Skeletal muscle satellite cell (primary cell): ENCODE data around the gene RNASEH2B.
A peak's percentile ranks its signal among the peaks of the same experiment; 100 is the strongest.

Experiments
- H3K27me3 ChIP-seq: 2 replicates; pipeline ENCODE4 v1.7.0; 2013; ENCODE audit warnings: low read length; ENCODE audit not compliant: control insufficient read depth, insufficient read depth
- H3K36me3 ChIP-seq: 2 replicates; pipeline ENCODE4 v1.7.0; 2013; ENCODE audit warnings: mild to moderate bottlenecking, control low read depth, low read length; ENCODE audit not compliant: insufficient read depth
- H3K4me1 ChIP-seq: 2 replicates; pipeline ENCODE4 v1.7.0; 2013; ENCODE audit warnings: low read length; ENCODE audit not compliant: control insufficient read depth, insufficient read depth
- H3K4me2 ChIP-seq: 2 replicates; pipeline ENCODE4 v1.7.0; 2013; ENCODE audit warnings: mild to moderate bottlenecking, low read length
- H3K4me3 ChIP-seq: 2 replicates; pipeline ENCODE4 v1.7.0; 2013; ENCODE audit warnings: low read length
- H3K9ac ChIP-seq: 2 replicates; pipeline ENCODE4 v1.7.0; 2013; ENCODE audit warnings: mild to moderate bottlenecking, low read depth, low read length, moderate library complexity
- H3K9me3 ChIP-seq: replicated peaks from 2 replicates; pipeline ENCODE4 v1.7.0; 2013; ENCODE audit warnings: mild to moderate bottlenecking, control low read depth, low read length

RNASEH2B gene

DNA sequence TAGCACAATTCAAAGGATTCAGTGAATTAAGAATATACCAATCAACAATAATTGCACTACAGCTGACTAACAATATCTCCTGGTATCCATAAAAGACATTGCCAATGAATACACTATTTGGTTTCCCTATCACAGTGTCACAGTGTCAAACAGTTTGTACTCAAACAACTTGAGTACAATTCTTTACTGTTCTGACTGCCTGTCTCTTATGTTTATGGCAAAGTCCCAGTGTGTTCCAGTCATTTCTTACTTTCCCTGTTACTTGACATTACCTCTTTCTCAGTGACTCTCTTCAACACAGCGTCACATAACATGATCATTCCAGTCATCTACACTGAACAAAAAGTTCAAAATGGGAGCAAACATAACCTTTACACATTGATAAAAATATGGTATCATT is 21.2 kb upstream of the RNASEH2B start:
- Histone ChIP-seq H3K4me1 (peaks cover 8% of the 10 kb centered on the region), H3K9ac (no peak overlapping the region), H3K4me2 (no peak overlapping the region), H3K36me3 (no peaks in the 10 kb centered on the region), H3K27me3 (peaks cover 6% of the 10 kb centered on the region), H3K9me3 (no peaks in the 10 kb centered on the region), H3K4me3 (no peak overlapping the region)

DNA sequence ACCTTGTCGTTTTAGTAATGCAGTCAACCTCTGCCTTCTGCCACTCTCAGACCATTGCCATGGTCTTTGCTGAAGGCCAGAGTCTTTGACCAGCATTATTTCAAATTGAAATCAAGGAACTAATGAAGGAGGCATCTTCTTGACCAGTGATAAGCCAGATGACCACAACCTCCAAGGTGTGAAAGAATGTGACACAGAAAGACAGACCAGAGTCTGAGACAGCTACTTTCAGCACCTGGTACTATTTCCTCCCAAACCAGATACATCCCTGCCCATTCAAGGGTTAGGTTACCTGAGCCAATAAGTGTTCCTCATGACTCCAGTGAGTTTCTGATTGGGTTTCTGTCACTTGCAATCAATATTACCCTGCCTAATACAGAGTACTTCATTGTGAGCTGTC is 20.3 kb upstream of the RNASEH2B start:
- Histone ChIP-seq H3K9ac (no peak overlapping the region), H3K9me3 (no peaks in the 10 kb centered on the region), H3K4me3 (no peak overlapping the region), H3K27me3 (peaks cover 6% of the 10 kb centered on the region), H3K4me1 (peaks cover 13% of the 10 kb centered on the region), H3K4me2 (no peak overlapping the region), H3K36me3 (no peaks in the 10 kb centered on the region)

DNA sequence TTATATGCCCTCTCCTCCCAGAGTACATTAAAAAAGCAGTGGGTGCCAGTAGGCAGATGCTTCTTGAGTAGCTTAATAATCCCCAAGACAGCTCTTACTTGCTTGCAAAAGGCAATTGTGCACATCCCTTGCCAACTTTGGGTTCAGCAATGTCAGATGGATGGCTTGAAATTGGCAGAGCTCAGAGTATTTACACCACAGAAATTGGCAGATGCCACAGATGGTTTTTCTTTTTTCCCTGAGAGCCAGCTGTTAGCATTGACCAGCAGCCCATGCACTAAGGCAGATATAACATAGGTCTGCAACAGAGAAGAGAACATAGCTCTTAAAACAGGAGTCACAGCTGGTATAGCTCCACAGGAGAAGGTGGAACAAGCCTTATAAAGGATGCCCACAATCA is 18.4 kb upstream of the RNASEH2B start:
- Histone ChIP-seq H3K4me1 (peaks cover 13% of the 10 kb centered on the region), H3K4me2 (no peak overlapping the region), H3K36me3 (no peaks in the 10 kb centered on the region), H3K9me3 (no peaks in the 10 kb centered on the region), H3K27me3 (no peaks in the 10 kb centered on the region), H3K4me3 (no peak overlapping the region), H3K9ac (no peak overlapping the region)

DNA sequence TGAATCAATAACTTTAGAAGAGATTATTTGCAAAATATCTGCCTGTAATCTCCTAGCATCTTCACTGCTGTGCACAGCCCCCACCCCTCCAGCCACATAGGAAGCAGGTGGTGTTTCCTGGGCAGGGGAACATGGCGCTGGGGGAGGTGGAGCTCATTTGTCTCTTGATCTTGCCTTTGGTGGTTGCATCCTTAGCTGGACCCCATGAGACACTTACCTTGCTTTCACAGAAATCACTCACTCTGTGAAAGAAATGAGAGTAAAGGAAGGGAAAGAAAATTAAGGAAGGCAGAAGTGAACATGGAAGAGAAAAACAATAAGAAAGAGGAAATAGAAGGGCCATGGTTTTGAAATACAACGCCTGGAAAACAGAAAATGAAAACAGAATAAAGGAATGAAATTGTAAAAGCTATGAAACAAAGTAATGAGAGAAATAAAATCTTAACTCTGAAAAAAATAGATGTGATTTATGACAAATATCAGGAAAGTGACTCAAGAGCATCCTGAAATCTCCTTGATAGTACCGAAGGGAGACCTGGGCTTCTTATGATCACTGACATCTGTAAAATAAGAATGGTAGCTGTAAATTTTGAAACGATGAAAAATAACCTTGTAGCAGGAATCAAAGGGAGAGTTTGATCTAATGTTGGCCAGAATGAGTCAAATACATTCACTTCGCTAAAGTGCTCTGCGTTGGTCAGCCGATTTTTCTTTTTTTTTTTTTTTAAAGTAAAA is 17.2 kb upstream of the RNASEH2B start:
- no peak overlapping the region for H3K4me3 ChIP-seq
- no peaks in the 10 kb centered on the region for H3K36me3 ChIP-seq
- no peaks in the 10 kb centered on the region for H3K27me3 ChIP-seq
- H3K4me2 ChIP-seq: no peak overlapping the region
- H3K9ac ChIP-seq: no peak overlapping the region
- peaks cover 13% of the 10 kb centered on the region for H3K4me1 ChIP-seq
- no peaks in the 10 kb centered on the region for H3K9me3 ChIP-seq

DNA sequence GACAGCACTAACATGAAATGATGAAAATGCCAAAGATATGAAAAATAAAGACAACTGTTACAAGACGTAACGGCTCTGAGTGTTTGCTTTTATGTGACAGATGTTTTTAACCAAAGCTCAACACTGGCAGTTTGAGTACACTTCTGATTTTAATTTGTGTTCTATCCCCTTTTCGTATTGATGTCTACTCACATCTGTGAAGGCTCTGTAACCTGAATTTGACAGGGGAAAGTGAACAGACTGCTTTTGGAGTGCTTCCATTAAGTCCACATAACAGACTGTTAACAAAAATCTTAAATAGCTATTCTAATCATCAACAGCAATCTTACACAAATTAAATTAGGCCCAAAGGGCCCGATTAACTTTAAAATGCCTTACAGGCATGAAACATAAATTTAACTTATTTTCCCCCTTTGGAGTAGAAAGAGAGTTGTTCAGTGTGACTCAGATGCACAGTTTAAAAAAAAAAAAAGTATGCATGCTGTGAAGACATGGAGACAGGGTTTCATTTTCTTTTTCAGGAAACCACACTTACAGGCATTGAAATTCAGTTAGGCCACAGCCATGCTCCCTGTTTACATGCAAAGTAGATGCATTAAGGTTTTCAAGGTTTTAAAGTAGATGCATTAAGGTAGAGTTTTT is 16.3 kb upstream of the RNASEH2B start:
- peak overlapping the region; percentile 45 for H3K4me2 ChIP-seq
- H3K9ac ChIP-seq: peak overlapping the region; percentile 23
- no peak overlapping the region for H3K4me3 ChIP-seq
- no peaks in the 10 kb centered on the region for H3K27me3 ChIP-seq
- H3K9me3 ChIP-seq: no peaks in the 10 kb centered on the region
- H3K4me1 ChIP-seq: peaks cover 13% of the 10 kb centered on the region
- H3K36me3 ChIP-seq: no peaks in the 10 kb centered on the region

DNA sequence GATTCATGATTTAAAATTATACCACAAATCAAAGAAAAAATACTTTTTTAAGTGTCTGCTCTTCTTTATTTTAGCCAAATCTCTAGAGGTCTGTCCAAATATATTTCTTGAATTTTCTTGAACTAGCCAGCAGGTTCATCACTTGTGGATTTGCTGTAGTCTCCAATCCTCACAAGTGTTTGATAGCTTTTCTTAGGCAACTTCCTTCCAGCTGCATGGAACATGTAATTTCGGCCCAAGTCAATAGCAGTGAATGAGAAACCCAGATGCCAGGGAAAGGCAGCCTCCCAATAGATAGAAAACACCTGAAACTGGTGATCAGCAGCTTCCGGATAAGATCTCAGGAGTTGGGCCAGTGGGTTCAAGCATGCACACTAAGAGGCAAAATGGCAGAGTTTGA is 15.6 kb upstream of the RNASEH2B start:
- Histone ChIP-seq H3K9me3 (no peaks in the 10 kb centered on the region), H3K9ac (no peak overlapping the region), H3K36me3 (no peaks in the 10 kb centered on the region), H3K4me1 (peaks cover 13% of the 10 kb centered on the region), H3K4me2 (no peak overlapping the region), H3K27me3 (no peaks in the 10 kb centered on the region), H3K4me3 (no peak overlapping the region)

DNA sequence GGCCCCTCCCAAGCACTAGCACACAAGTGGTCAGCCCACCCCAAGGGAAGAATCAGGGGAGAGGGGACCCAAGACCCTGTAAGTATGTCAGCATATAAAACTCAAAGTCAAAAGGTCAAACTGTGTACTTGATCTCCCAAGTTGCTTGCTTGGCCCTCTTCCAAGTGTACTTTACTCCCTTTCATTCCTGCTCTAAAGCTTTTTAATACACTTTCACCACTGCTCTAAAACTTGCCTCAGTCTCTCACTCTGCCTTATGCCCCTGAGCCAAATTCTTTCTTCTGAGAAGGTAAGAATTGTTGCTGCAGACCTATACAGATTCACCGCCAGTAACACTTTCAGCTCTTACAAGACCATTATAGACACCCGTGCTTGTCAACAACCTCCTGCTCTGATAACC is 15.1 kb upstream of the RNASEH2B start:
- Histone ChIP-seq H3K4me3 (no peak overlapping the region), H3K36me3 (no peaks in the 10 kb centered on the region), H3K9me3 (no peaks in the 10 kb centered on the region), H3K4me1 (peaks cover 13% of the 10 kb centered on the region), H3K4me2 (no peak overlapping the region), H3K9ac (no peak overlapping the region), H3K27me3 (no peaks in the 10 kb centered on the region)

DNA sequence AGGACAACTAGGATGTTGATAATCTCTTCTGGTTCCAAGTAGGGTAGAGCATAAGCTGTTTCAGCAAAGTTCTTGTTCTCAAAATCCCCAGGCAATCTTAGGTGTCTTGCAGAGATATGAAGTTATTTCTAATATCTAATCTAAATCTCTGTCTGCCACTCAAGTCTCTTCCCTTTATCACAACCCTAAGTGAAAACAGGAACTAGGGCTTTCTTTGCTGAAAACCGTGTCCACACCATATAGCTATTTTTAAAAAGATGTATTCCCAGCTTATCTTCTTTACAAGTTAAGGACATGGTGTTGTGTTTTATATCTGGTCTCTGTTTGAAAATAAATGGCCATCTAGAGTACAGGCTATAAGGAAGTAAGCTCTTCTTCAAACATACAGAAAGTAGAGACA is 11.3 kb upstream of the RNASEH2B start:
- Histone ChIP-seq H3K27me3 (no peaks in the 10 kb centered on the region), H3K36me3 (no peaks in the 10 kb centered on the region), H3K4me3 (no peak overlapping the region), H3K4me1 (peaks cover 5% of the 10 kb centered on the region), H3K4me2 (no peak overlapping the region), H3K9me3 (no peaks in the 10 kb centered on the region), H3K9ac (no peak overlapping the region)

DNA sequence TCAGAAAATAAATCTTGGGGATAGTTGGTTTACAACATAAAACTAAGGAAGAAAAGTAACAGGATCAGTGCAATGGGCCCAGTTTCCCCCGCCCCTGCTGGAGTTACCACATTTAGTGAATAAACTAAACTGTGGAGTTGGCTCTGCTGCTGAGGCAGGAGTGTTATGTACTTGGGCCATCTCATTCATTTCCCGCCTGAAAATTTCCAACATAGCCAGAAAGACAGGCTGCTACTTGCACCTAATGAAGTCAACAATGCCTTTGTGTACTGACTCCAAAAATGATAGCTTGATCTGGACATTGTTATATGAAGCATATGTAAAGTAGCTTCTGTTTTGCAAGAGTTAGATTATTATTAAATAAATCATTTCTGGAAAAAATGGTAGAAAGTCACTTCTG is 7.9 kb upstream of the RNASEH2B start:
- no peak overlapping the region for H3K9ac ChIP-seq

DNA sequence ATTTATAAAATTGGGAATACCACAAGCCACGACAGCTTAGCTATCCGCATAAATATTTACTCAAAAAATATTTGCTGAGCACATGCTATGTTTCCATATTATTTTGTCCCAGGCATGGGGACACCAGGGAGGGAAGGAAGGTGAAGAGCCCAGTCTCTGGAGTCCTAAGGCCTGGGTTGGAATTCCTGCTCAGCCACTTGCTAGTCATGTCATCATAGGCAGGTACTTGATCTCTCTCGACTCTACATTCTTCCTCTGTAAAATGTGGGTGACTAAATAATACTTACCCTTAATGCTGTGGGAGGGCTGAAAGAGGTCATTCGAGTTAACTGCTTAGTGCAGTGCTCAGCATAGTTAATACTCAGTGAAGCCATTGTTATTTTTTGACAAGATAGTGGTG is 4.3 kb upstream of the RNASEH2B start:
- no peak overlapping the region for H3K4me2 ChIP-seq
- no peak overlapping the region for H3K9ac ChIP-seq
- no peaks in the 10 kb centered on the region for H3K4me1 ChIP-seq
- H3K9me3 ChIP-seq: no peaks in the 10 kb centered on the region
- no peaks in the 10 kb centered on the region for H3K27me3 ChIP-seq
- H3K36me3 ChIP-seq: no peaks in the 10 kb centered on the region
- H3K4me3 ChIP-seq: no peak overlapping the region

More for the DNA sequence above, 7.9 kb upstream of the RNASEH2B start:
- Histone ChIP-seq H3K27me3 (no peaks in the 10 kb centered on the region), H3K4me3 (no peak overlapping the region), H3K4me2 (no peak overlapping the region), H3K4me1 (no peaks in the 10 kb centered on the region), H3K9me3 (no peaks in the 10 kb centered on the region), H3K36me3 (no peaks in the 10 kb centered on the region)

DNA sequence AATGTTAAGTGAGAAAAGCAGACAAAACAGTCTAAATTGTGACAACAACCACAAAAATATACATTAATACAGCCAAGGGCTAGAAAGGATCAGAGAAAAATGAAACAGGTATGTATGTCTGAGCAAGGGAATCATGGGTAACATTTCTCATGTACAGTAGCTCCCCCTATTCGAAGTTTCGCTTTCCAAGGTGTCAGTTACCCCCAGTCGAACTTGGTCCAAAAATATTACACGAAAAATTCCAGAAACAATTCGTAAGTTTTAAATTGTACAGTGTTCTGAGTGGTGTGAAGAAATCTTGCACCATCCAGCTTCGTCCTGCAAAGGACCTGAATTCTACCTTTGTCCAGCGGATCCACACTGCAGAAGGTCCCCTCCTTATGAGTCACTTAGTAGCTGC is 1.8 kb upstream of the RNASEH2B start:
- H3K4me2 ChIP-seq: no peak overlapping the region
- no peak overlapping the region for H3K4me3 ChIP-seq
- H3K36me3 ChIP-seq: no peaks in the 10 kb centered on the region
- no peaks in the 10 kb centered on the region for H3K9me3 ChIP-seq
- peaks cover 15% of the 10 kb centered on the region for H3K4me1 ChIP-seq
- no peaks in the 10 kb centered on the region for H3K27me3 ChIP-seq
- no peak overlapping the region for H3K9ac ChIP-seq

DNA sequence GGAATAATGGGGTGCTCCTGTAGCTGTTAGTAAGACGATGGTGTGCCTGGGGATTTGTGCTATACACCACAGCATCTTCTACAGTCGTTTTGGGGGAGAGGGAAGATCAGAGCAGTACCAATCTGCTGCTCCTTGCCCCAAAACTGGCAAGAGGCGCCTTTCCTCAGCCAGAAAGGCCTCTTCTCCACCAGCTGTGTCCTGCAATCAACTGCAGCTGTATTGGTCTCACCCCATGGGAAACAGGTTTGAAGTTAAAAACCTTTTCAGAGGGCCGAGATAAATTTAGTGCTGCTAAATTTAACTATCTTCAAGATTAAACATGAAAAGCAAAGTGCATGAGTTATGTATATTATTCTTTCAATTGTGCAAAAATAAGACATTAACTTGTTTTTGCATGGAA is 1.2 kb upstream of the RNASEH2B start:
- Histone ChIP-seq H3K4me2 (no peak overlapping the region), H3K9me3 (no peaks in the 10 kb centered on the region), H3K36me3 (no peaks in the 10 kb centered on the region), H3K4me3 (no peak overlapping the region), H3K9ac (no peak overlapping the region), H3K27me3 (no peaks in the 10 kb centered on the region), H3K4me1 (peaks cover 15% of the 10 kb centered on the region)
